Tibial nerve (tissue), 4 donors: Measurements from ENCODE around the gene CIDEA. TPM values are rescaled to one million over a fixed set of nuclear protein-coding genes. Genes with fewer than 3 reads are reported as not detected.

Source experiments
- DNase-seq, 2 donors: peaks; one replicate each; pipeline ENCODE4 v3.0.0-alpha.2; 2019; ENCODE audit warnings: low spot score in 2 of 2
- H3K27ac ChIP-seq, 4 donors: fragments of 200-600 bp; sonication (generic) in 3 of 4; one replicate each; pipeline ENCODE4 v1.5.1; 2017 to 2019; ENCODE audit warnings: mild to moderate bottlenecking in 1 of 4
- H3K27me3 ChIP-seq, 2 donors: fragments of 200-600 bp; sonication (generic) in 1 of 2; one replicate each; pipeline versions ENCODE4 v1.5.1 to v1.6.0; 2017 to 2019
- H3K36me3 ChIP-seq, 3 donors: fragments of 200-600 bp; sonication (generic); one replicate each; pipeline ENCODE4 v1.5.1; 2018 to 2019
- H3K4me1 ChIP-seq, 4 donors: fragments of 200-600 bp; sonication (generic) in 3 of 4; one replicate each; pipeline ENCODE4 v1.5.1; 2017 to 2019
- H3K4me3 ChIP-seq, 4 donors: fragments of 200-600 bp; sonication (generic) in 3 of 4; one replicate each; pipeline ENCODE4 v1.5.1; 2017 to 2019; ENCODE audit warnings: mild to moderate bottlenecking in 1 of 4, moderate library complexity in 1 of 4
- H3K9me3 ChIP-seq, 4 donors: fragments of 200-600 bp; sonication (generic) in 3 of 4; one replicate each; pipeline ENCODE4 v1.5.1; 2017 to 2019
- CTCF ChIP-seq, 5 experiments: fragments of 200-600 bp in 3 of 5; fragments of 450-650 bp in 2 of 5; sonication (generic) in 3 of 5; IDR thresholded peaks; one replicate each; pipeline ENCODE4 v1.5.1; 2016 to 2019; ENCODE audit warnings: antibody characterized with exemption in 5 of 5, mild to moderate bottlenecking in 3 of 5, moderate library complexity in 2 of 5
- EP300 ChIP-seq, 2 donors: sonication (generic); formaldehyde crosslinking; IDR thresholded peaks; one replicate each; pipeline ENCODE4 v1.6.1; 2017; ENCODE audit warnings: antibody characterized with exemption in 2 of 2, mild to moderate bottlenecking in 1 of 2
- POLR2A ChIP-seq, 2 donors: fragments of 450-650 bp; IDR thresholded peaks; one replicate each; pipeline ENCODE4 v1.6.1; 2017; ENCODE audit warnings: antibody characterized with exemption in 2 of 2, mild to moderate bottlenecking in 2 of 2, moderate library complexity in 2 of 2
- WGBS, 2 donors: methylation state at CpG; one replicate each; pipeline ENCODE4 v1.1.5; 2018; 5-methylcytosine and 5-hydroxymethylcytosine counted together
- total RNA-seq, 4 donors: library from RNA; depleted of rRNA; stranded (reverse); fragments of >200 nt; gene quantifications; one replicate each; pipeline ENCODE4 v1.1.0, GENCODE V29; 2016

The CIDEA gene
- total RNA-seq, 4 donors from 2014 or later: 18.8 to 135 (median 61.6) TPM

DNA sequence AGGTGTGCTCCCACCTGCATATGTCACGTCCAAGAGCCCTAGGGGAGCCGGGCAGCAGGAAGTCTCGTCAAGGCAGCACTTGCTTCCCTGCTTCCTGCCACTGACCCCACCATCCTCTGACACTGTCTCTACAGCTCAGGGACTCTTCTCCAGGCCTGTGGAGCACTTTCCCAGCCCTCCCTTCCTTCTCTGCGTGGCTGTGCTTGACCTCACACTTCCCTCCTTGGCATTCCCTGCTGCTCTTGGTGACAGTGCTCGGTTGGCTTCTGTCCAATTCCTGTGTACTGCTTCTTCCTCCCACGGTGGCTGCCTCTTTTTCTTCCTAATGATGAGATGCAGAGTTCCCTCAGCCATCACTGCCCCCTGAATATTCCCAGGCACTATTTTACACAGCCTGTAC, 2.8 kb downstream of the CIDEA start:
- H3K4me1 ChIP-seq: peaks cover 0 to 29% (median 12%) of the 10 kb centered on the region in 4 donors
- 39 to 57% methylated on average over 6 of the region's 6 CpGs for WGBS, 2 donors

DNA sequence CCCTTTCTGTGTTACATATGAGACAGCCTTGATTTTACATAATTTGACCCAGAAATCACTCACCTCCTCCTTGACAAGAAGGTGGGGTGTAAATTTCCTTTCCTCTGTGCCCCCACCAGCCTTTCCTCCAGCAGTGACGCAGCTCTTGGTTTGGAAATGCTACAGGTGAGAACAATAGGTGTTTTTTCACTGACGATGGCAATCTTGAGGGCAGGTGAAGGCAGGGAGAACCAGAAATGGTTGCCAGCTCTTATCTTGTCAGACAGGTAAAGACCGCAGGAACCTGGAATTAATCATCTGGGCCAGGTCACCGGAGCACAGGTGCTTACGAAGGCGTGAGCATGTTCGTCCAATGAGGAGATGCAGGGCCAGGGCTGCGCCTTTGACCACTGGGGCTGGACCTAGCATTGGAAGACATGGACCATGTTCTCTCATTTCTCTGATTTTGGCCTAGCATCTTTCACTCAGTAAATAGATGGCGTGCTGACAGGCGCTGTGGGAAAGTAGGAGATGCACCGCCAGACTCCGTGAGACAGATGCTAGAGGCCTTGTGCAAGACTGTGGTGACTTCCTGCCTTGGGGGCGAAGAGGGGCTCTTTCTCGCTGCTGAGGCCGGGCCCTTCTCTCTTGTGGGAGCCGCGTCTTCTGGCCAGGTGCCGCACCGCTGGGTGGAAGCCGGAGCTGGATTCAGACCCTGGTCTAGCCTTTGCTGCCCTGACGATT, 4.0 kb downstream of the CIDEA start:
- WGBS, 2 donors: 84 to 91% methylated on average over 20 to 21 of the region's 21 CpGs
- peaks cover 0 to 27% of the 10 kb centered on the region in 2 donors for H3K27me3 ChIP-seq
- H3K4me1 ChIP-seq: peaks cover 0 to 27% (median 12%) of the 10 kb centered on the region in 4 donors
- no peaks in the 10 kb centered on the region for H3K9me3 ChIP-seq
- no peak for DNase-seq
- no peak overlapping the region for H3K27ac ChIP-seq
- TF ChIP-seq POLR2A (IDR thresholded peaks at IDR 0.05) (no peak), EP300 (IDR thresholded peaks at IDR 0.05) (no peak), CTCF (IDR thresholded peaks at IDR 0.05) (no peak)
- H3K36me3 ChIP-seq: no peaks in the 10 kb centered on the region
- H3K4me3 ChIP-seq: no peak overlapping the region

More for the DNA sequence above, 2.8 kb downstream of the CIDEA start:
- TF ChIP-seq CTCF (IDR thresholded peaks at IDR 0.05): no peak
- no peak for TF ChIP-seq EP300 (IDR thresholded peaks at IDR 0.05)
- no peak for TF ChIP-seq POLR2A (IDR thresholded peaks at IDR 0.05)
- Histone ChIP-seq H3K36me3 (no peaks in the 10 kb centered on the region), H3K27ac (no peak overlapping the region), H3K4me3 (no peak overlapping the region), H3K9me3 (no peaks in the 10 kb centered on the region), H3K27me3 (peaks cover 0 to 39% of the 10 kb centered on the region in 2 donors)
- no peak for DNase-seq

GRCh38 chr18:12258719-12259705, 4.9 kb downstream of the CIDEA start:
- Histone ChIP-seq H3K36me3 (no peaks in the 10 kb centered on the region), H3K4me3 (no peak overlapping the region), H3K27me3 (peaks cover 0 to 19% of the 10 kb centered on the region in 2 donors), H3K4me1 (peaks cover 0 to 18% (median 7%) of the 10 kb centered on the region in 4 donors), H3K27ac (no peak overlapping the region), H3K9me3 (no peaks in the 10 kb centered on the region)
- 77 to 82% methylated on average over 23 to 29 of the region's 29 CpGs for WGBS, 2 donors
- no peak for TF ChIP-seq CTCF (IDR thresholded peaks at IDR 0.05)
- DNase-seq: no peak

- no peak for TF ChIP-seq EP300 (IDR thresholded peaks at IDR 0.05)
- WGBS, 2 donors: 79 to 81% methylated on average over 8 of the region's 8 CpGs
- Histone ChIP-seq H3K9me3 (no peaks in the 10 kb centered on the region), H3K4me1 (no peaks in the 10 kb centered on the region), H3K4me3 (no peak overlapping the region), H3K36me3 (no peaks in the 10 kb centered on the region), H3K27me3 (no peaks in the 10 kb centered on the region), H3K27ac (no peak overlapping the region)
- no peak for DNase-seq
Observed at GRCh38 chr18:12262748-12263147, 8.6 kb downstream of the CIDEA start.

DNA sequence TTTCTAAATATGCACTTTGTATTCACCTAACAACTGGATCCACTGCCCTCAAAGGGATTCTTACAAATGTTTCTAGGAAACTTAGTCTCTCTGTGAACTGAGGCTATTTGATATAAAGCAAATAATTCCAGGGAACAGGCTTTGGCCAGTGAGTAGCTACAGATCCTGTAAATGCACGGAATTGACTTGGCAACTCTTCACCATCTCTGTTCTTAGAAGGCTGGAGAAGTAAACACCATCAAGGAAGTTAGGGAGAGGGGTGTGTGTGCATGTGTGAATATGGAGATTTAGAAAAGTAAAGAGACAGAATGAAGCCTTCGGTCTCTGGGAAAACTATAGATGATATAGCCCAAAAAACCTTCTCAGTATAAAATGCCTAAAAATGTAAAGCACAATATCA, 10.7 kb downstream of the CIDEA start:
- Histone ChIP-seq H3K27me3 (no peaks in the 10 kb centered on the region), H3K36me3 (no peaks in the 10 kb centered on the region), H3K4me1 (no peaks in the 10 kb centered on the region), H3K9me3 (no peaks in the 10 kb centered on the region), H3K4me3 (no peak overlapping the region), H3K27ac (no peak overlapping the region)
- WGBS, 2 donors: 70 to 80% methylated on average over 2 of the region's 2 CpGs
- DNase-seq: no peak
- TF ChIP-seq POLR2A (IDR thresholded peaks at IDR 0.05) (no peak), CTCF (IDR thresholded peaks at IDR 0.05) (no peak), EP300 (IDR thresholded peaks at IDR 0.05) (no peak)
